IMR-90 (cell line): ENCODE results near the gene PYGO2. TPM values are rescaled to one million over a fixed set of nuclear protein-coding genes. Genes with fewer than 3 reads are reported as not detected.

Experiments used
- BHLHE40 ChIP-seq: fragments of 150-350 bp; IDR thresholded peaks from 2 replicates; pipeline ENCODE4 v1.6.1; 2016; ENCODE audit warnings: mild to moderate bottlenecking, low read depth, low read length
- CEBPB ChIP-seq: IDR thresholded peaks from 2 replicates; pipeline ENCODE4 v1.6.1; 2012; ENCODE audit warnings: low read depth, low read length, improper control_type of control experiment
- CHD1 ChIP-seq: IDR thresholded peaks from 2 replicates; pipeline ENCODE4 v1.6.1; 2012; ENCODE audit warnings: low read depth, low read length, improper control_type of control experiment
- ELK1 ChIP-seq: fragments of 150-350 bp; IDR thresholded peaks from 2 replicates; pipeline ENCODE4 v1.6.1; 2016; ENCODE audit warnings: low read depth, mild to moderate bottlenecking, low read length, moderate library complexity, borderline replicate concordance
- MAFK ChIP-seq: IDR thresholded peaks from 2 replicates; pipeline ENCODE4 v1.6.1; 2012; ENCODE audit warnings: low read depth, low read length, improper control_type of control experiment
- NFE2L2 ChIP-seq: fragments of 150-350 bp; IDR thresholded peaks from 2 replicates; pipeline ENCODE4 v1.6.1; 2016; ENCODE audit warnings: low read depth, mild to moderate bottlenecking, low read length
- POLR2A ChIP-seq: IDR thresholded peaks from 2 replicates; pipeline ENCODE4 v1.6.1; 2012; ENCODE audit warnings: mild to moderate bottlenecking, low read depth, low read length
- RAD21 ChIP-seq: IDR thresholded peaks from 2 replicates; pipeline ENCODE4 v1.6.1; 2012; ENCODE audit warnings: low read length, improper control_type of control experiment
- RCOR1 ChIP-seq: IDR thresholded peaks from 2 replicates; pipeline ENCODE4 v1.6.1; 2012; ENCODE audit warnings: mild to moderate bottlenecking, low read length, improper control_type of control experiment; ENCODE audit not compliant: insufficient replicate concordance
- polyA plus RNA-seq, 3 experiments: library from polyadenylated mRNA; depleted of rRNA; stranded (reverse); fragments of >200 nt; gene quantifications; 2 replicates each; pipeline ENCODE4 v1.2.3, GENCODE V29; 2012; ENCODE audit warnings: low replicate concordance in 1 of 3
- total RNA-seq: library from RNA; depleted of rRNA; stranded (reverse); fragments of >200 nt; gene quantifications from 2 replicates; pipeline ENCODE4 v1.2.3, GENCODE V29; 2012

PYGO2 gene
- total and polyA plus RNA-seq, 2 of the 4 experiments (the other 2 are of a cell fraction) = 5.4 to 14.8 TPM

GRCh38 chr1:154961207-154962155 lies at the start of gene PYGO2 (continued):
- TF ChIP-seq ELK1 = 0 out of 2 replicates have a peak, but pooled peaks have one; percentile 9
- no peak for TF ChIP-seq NFE2L2
- TF ChIP-seq RCOR1 = no peak
- TF ChIP-seq RAD21 = peak; percentile 62
- TF ChIP-seq CEBPB = no peak
- TF ChIP-seq POLR2A = peak; percentile 40
- TF ChIP-seq BHLHE40 = peak; percentile 71
- TF ChIP-seq MAFK = no peak
- TF ChIP-seq CHD1 = no peak; the same call in 1 of the 2 replicates
